OCI-LY7 (cell line): Measurements from ENCODE around the gene TRPM8.

Source experiments
- CTCF ChIP-seq: fragments of 200-600 bp; sonication (generic); conservative IDR thresholded peaks from 2 replicates; pipeline ENCODE4 v1.5.1; 2014; ENCODE audit warnings: mild to moderate bottlenecking, antibody characterized with exemption, low read length, moderate library complexity, mixed read lengths
- EZH2phosphoT487 ChIP-seq: fragments of 200-600 bp; sonication (generic); IDR thresholded peaks from 2 replicates; pipeline ENCODE4 v1.6.1; 2018; ENCODE audit warnings: low read depth, borderline replicate concordance, mild to moderate bottlenecking, mixed run types, antibody characterized with exemption, low read length, moderate library complexity, mixed read lengths

- no peak for TF ChIP-seq CTCF
- TF ChIP-seq EZH2phosphoT487, result no peak
Measured at GRCh38 chr2:233994151-233994550, 77.0 kb downstream of the TRPM8 start.
